Measurements from ENCODE around the gene ACSM2A. TPM values are rescaled to one million over a fixed set of nuclear protein-coding genes. Genes with fewer than 3 reads are reported as not detected.
"Not testable (repeated sequence)": the region's sequence is repeated elsewhere in the genome, so short reads cannot be mapped to it uniquely, and the experiment has no call there.

Gene ACSM2A, protein sequence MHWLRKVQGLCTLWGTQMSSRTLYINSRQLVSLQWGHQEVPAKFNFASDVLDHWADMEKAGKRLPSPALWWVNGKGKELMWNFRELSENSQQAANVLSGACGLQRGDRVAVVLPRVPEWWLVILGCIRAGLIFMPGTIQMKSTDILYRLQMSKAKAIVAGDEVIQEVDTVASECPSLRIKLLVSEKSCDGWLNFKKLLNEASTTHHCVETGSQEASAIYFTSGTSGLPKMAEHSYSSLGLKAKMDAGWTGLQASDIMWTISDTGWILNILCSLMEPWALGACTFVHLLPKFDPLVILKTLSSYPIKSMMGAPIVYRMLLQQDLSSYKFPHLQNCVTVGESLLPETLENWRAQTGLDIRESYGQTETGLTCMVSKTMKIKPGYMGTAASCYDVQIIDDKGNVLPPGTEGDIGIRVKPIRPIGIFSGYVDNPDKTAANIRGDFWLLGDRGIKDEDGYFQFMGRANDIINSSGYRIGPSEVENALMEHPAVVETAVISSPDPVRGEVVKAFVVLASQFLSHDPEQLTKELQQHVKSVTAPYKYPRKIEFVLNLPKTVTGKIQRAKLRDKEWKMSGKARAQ
- total RNA-seq: not detected

DNA sequence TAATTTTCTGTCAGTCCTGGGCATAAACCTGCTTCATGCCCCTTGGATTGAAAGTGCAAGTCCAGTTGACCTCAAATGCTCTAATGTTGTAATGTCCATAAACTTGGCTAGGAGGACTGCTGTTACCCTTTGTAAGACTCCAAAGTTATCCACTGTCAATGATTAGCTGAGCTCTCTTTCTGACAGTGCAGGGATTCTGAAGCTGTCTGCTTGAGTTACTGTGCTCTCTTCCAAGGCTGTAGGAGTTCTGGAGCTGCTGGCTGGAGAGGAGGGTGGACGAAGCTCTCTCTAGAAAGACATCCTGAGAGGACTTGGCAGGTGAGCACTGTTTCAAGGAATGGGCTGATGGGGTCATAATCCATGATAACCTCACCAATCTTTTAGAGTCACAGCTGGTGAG is at the start of gene ACSM2A:
Gene ACSM2A, plus strand, starts transcription at position 158 of the 400 bp plus-strand sequence. CDS start 8,594 bp downstream, outside the sequence.
- ATAC-seq; intact Hi-C loops (cut with DNase I); DNase-seq (ENCODE audit: low spot score): not testable (repeated sequence)

GRCh38 chr16:20402651-20403050 is 48.7 kb upstream of the ACSM2A start:
- ATAC-seq: no peak
- intact Hi-C loops (cut with DNase I): no loop called here

DNA sequence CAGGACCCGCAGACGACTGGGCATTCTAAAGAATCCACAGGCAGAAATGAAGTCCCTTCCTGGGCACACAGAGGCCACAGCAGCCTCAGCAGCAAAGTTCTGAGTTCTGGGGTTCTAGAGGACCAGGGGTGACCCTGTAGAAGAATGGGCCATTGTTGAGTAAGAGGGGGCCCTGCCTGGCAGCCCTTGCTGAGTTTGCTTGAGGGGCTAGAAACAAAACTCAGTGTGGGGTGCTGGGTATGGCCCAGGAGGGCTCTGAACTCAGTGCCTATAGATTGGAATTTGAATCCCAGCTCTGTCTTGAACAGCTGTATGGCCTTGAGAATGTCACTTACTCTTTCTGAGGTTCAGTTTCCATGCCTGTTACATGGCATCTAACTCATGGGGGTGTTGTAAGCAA is 46.7 kb upstream of the ACSM2A start, which contains the start of gene PDILT:
Gene PDILT, minus strand, starts transcription at position 101 of the 400 bp plus-strand sequence. CDS start 5,437 bp downstream, outside the sequence.
- DNase-seq (ENCODE audit: low spot score): no peak
- ATAC-seq: no peak
- intact Hi-C loops (cut with DNase I): no loop called here

More at GRCh38 chr16:20402651-20403050, 48.7 kb upstream of the ACSM2A start:
- no peak for DNase-seq (ENCODE audit: low spot score)

GRCh38 chr16:20409398-20410120 is 41.8 kb upstream of the ACSM2A start, which contains the start of gene ACSM5:
Gene ACSM5, plus strand, starts transcription at chr16:20409534. Its CDS starts 1,951 bp downstream, at chr16:20411485.
- peak; percentile 81 for DNase-seq (ENCODE audit: low spot score)
- peak; percentile 81 for ATAC-seq
- intact Hi-C loops (cut with DNase I): no loop called here

- intact Hi-C loops (cut with DNase I): no loop called here
- ATAC-seq (no peak), DNase-seq (ENCODE audit: low spot score) (no peak)
Observed at GRCh38 chr16:20410121-20410723, 41.1 kb upstream of the ACSM2A start.

DNA sequence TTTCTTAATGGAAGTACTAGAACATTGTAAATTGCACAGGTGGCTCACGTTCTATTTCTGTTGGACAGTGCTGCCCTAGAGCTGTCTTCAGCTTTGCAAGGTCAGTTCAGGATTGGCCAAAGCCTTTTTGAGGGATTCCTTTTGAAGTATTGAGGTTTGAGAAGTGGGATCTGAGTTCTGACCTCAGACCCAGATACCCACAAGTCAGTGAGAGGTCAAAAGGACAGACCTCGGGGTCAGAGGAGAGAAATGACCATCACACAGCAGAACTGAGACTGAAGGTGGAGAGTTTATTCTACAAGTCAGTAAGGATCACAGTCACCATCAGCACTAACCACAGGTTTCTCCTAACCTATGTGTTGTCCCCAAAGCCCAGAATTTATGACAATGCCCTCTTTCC is 40.3 kb upstream of the ACSM2A start:
- ATAC-seq (no peak), DNase-seq (ENCODE audit: low spot score) (no peak)
- intact Hi-C loops (cut with DNase I): no loop called here

- DNase-seq (ENCODE audit: low spot score): no peak
- intact Hi-C loops (cut with DNase I): no loop called here
- ATAC-seq: no peak
Observed at GRCh38 chr16:20415541-20415940, 35.8 kb upstream of the ACSM2A start.

GRCh38 chr16:20419093-20419492 is 32.2 kb upstream of the ACSM2A start:
- DNase-seq (ENCODE audit: low spot score); intact Hi-C loops (cut with DNase I); ATAC-seq: not testable (repeated sequence)

- DNase-seq (ENCODE audit: low spot score); ATAC-seq; intact Hi-C loops (cut with DNase I): not testable (repeated sequence)
Observed at GRCh38 chr16:20421748-20422147, 29.6 kb upstream of the ACSM2A start.

DNA sequence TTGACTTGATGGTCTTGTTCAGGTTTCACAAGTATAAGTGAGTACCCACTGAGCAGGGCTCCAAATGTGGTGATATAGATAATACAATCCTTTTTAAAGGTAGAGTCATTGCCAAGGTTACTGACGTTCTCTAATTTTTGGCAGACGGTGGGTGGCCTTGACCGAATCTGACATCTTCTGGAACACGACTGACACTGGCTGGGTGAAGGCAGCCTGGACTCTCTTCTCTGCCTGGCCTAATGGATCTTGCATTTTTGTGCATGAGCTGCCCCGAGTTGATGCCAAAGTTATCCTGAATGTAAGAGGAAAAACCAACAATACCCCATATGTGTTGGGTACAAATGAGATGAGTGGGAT is 27.6 kb upstream of the ACSM2A start:
- DNase-seq (ENCODE audit: low spot score); intact Hi-C loops (cut with DNase I); ATAC-seq: not testable (repeated sequence)

DNA sequence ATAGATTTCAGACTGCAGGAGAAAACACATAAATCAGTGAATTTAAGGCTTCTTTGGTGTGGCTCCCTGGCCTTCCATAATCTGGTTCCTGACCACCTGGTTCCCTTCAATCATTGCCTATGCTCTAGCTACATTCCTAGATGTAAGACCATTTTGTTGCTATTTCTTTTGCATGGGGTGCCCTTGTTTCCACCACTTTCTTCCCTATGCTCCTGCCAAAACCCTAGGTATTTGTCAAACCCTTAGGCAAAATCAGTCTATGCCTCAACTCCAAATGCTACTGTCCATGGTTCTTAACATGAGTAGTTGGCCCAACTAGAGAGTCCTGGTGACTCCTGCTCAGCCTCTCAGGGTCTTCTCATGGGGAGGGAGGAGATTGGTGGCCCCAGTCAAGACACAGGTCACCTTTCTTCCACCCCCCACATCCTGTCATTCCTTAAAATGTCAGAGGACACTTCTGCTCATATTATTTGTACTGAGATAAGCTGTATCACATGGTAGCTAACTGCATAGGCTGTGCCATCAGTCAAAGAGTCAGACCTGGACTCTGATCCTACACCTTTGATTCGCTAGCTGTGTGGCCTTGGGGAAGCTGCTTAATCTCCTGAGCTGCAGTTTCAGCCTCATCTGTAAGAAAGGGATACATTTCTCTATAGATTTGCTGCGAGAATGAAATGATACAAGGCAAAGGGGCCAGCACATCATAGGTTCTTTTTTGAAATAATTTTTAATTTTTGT is 27.0 kb upstream of the ACSM2A start:
- intact Hi-C loops (cut with DNase I): no loop called here
- ATAC-seq (no peak), DNase-seq (ENCODE audit: low spot score) (no peak)

DNA sequence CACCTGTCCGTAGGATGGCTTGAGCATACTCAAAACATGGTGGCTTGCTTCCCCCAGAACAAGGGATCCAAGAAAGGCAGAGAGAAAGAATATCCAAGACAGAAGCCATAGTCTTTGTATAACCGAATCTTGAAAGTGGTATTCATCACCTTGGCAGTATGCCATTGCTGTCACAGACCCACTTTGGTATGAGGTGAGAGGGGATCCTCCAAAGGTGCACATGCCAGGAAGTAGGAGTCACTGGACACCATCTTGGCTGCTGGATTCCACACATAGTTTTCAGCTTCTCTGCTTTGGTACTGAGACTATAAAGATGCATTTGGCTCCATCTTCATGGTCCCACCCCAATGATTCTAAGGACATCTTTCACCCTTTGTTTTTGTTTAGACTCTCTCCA is 23.9 kb upstream of the ACSM2A start:
- ATAC-seq; intact Hi-C loops (cut with DNase I); DNase-seq (ENCODE audit: low spot score): not testable (repeated sequence)

GRCh38 chr16:20429499-20429898 is 21.8 kb upstream of the ACSM2A start:
- intact Hi-C loops (cut with DNase I); ATAC-seq; DNase-seq (ENCODE audit: low spot score): not testable (repeated sequence)

- DNase-seq (ENCODE audit: low spot score); intact Hi-C loops (cut with DNase I); ATAC-seq: not testable (repeated sequence)
Observed at GRCh38 chr16:20430480-20430879, 20.8 kb upstream of the ACSM2A start.

- intact Hi-C loops (cut with DNase I): no loop called here
- no peak for DNase-seq (ENCODE audit: low spot score)
- ATAC-seq: no peak
Observed at GRCh38 chr16:20430948-20431347, 20.4 kb upstream of the ACSM2A start.

GRCh38 chr16:20438950-20439349 is 12.4 kb upstream of the ACSM2A start:
- intact Hi-C loops (cut with DNase I); DNase-seq (ENCODE audit: low spot score): not testable (repeated sequence)
- peak; percentile 10 for ATAC-seq

DNA sequence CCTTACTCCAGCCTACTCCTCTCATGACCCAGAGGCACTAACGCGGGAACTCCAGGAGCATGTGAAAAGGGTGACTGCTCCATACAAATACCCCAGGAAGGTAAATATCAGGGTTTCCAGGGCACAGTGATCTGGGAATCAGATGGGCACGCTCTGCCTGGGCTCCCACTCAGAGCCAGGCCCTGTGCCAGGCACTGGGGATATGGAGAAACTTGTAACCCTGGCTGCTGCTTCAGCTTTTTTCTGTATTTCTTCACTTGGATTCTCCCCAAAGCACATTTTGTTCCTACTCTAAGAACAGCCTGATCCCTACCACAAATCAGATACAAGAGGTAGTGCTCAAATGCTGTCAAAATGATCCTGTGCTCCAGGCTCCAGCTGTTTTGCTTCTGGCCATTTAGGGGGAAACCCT is 11.5 kb upstream of the ACSM2A start:
- intact Hi-C loops (cut with DNase I); DNase-seq (ENCODE audit: low spot score): not testable (repeated sequence)
- peak; percentile 79 for ATAC-seq

DNA sequence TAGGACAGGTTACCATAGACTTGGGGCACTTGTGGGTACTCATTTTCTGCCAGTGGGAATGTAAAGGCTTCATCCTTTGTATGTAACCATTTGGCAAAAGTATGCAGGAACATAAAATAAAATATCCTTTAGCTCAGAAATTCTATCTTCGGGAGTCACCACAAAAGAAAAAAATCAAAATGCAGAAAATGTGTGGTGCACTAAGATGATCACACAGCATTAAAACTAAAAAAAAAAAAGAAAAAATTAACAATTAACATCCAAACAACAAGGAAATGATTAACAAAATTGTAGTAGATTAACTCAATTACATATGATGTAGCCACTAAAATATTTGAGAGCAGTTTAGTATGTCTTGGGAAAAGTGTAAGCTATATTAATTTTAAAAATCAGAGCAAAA is 10.6 kb upstream of the ACSM2A start:
- ATAC-seq; intact Hi-C loops (cut with DNase I); DNase-seq (ENCODE audit: low spot score): not testable (repeated sequence)
